Measurements from ENCODE around the gene KRT32.

DNA sequence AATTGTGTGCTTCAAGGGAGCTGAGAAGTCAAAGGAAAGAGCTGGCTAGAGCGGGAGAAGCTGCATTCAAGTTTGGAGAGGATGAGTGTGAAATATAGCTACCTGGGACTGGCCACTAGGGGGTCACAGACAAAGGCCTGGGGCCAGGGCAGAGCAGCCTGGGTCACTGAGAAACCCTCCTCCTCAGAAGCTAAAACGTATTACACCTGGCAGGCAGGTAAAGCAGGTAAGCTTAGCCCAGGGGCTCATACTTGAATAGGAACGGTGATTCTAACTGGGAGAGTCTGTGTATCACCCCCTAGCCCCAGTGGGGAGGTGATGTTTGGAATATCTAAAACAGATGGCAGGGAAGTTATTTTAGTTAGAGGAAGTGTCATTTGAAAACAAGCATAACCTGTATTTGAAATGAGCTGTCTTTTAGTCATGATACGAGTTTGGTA lies 49.6 kb downstream of the KRT32 start:
- TF ChIP-seq CTCF (IDR thresholded peaks at IDR 0.05) (no peak), POLR2A (IDR thresholded peaks at IDR 0.05) (no peak)

All from lower leg skin (tissue), 3 donors.